Uterus (tissue), 2 donors: Measurements from ENCODE around the gene PILRB.
"Not testable (repeated sequence)": the region's sequence is repeated elsewhere in the genome, so short reads cannot be mapped to it uniquely, and the experiment has no call there.

Experiments
- CTCF ChIP-seq, 4 experiments: fragments of 200-600 bp in 2 of 4; fragments of 450-650 bp in 2 of 4; sonication (generic) in 2 of 4; IDR thresholded peaks; one replicate each; pipeline ENCODE4 v1.5.1; 2016 to 2019; ENCODE audit warnings: antibody characterized with exemption in 4 of 4, mild to moderate bottlenecking in 2 of 4, moderate library complexity in 1 of 4
- POLR2A ChIP-seq, 2 donors: fragments of 450-650 bp; IDR thresholded peaks; one replicate each; pipeline ENCODE4 v1.6.1; 2016; ENCODE audit warnings: antibody characterized with exemption in 2 of 2, mild to moderate bottlenecking in 1 of 2, moderate library complexity in 1 of 2

GRCh38 chr7:100318329-100318728 is 39.6 kb upstream of the PILRB start:
- TF ChIP-seq CTCF, POLR2A (IDR thresholded peaks at IDR 0.05): not testable (repeated sequence)
